ENCODE results near the gene PLEKHA7.

Gene PLEKHA7

DNA sequence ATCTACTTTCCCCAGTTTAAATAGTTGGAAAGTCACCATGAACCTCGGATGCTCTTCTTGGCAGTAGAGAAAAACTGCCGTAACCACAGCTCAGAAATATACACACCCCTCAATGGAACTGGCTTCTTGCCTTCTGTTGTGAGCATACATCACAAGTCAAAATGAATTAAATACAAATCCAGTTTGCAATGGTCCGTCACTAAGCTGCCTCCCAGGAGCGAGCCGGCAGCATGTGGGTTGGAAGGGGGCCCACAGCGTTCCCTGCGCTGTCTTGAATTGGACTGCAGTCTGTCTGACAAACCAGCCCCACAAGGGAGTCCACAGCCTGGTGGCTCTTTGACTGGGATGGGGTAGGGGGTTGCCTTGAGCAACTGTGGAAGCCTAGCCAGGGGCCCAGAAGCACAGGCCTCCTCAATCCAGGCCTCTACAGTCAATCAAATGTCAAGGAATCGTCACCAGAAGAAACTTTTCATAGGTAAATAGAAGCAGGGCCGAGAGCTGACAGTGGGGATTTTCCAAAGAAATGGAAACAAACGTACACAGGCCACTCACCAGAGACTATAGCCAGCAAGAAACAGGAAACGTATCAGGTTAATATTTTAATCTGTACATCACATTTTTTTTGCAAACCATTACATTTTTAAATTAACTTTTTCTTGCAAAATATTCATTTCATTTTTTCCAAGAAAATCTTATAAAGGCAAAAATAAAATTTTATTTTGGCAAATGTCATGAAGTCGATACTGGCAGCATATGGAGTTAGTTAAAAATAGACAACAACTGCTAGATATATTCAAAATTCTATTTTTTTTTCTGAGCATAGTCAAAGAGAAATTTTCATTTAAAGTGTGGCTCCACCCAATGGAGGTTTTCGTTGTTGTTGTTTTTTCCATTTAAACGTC, 237.3 kb downstream of the PLEKHA7 start:
- DNase-seq (ENCODE audit: low read depth in 2 of 2, low spot score in 1 of 2) = no peak

DNA sequence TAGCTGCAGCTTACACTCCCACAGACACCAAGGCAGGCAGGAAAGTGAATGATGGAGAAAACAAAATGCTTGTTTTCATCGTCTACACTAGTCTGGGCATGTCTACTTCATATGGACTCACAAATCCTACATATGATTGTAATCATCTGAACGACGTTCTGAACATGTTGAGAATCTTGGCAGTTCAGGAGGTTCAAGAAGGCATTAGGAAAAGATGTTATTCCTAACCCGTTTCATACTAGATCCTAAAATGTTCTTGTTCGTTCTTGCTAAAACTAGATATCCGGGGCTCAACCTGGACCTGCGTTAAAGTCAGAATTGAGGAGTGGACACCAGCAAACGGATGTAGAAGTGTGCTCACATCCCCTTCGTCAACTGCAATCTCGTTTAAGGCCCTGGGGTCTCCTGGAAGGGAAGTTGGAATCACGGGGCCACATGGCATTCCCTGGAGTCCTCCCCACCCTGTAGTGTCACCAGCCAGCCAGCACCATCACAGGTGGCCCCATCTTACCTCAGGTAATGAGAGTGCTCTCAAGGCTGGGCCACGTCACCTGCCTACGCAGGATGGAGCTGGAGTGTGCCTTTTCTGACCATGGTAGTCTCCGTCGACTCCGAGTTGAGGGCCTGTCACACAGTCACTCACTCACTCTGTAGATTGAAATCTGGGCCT, 238.5 kb downstream of the PLEKHA7 start:
- DNase-seq (ENCODE audit: low read depth in 2 of 2, low spot score in 1 of 2) = no peak

DNA sequence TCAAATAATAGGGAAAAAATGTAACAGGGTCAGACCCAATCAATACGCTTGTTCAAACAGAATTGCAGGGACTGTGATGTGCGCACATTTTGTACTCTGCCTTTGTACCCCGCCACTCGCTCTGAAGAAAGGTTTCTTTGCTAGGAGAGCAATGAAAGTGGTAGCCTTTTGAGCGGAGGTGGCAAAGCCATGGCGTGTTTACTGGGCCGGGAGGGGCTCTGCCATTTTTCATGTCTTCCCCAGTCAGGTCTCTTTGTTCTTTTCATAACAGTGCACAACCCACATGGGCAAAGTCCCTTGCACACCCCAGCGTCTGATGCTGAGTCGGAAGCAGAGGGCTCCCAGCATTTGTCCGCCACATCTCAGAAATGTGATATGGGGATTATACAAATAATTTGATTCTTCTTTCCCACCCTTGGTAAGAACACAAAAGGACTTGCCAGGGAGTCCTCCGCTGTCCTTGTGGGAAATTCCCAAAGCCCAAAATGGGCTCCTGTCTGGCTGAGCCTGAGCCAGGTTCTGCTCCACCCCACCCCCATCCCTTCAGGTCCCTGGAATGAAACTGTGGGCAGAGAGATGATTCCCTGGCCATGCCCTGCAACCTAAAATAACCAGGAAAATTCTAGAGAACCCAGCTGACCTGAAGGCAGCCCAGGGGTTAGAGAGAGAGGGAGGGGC, 239.1 kb downstream of the PLEKHA7 start:
- DNase-seq (ENCODE audit: low read depth in 2 of 2, low spot score in 1 of 2) = no peak

DNA sequence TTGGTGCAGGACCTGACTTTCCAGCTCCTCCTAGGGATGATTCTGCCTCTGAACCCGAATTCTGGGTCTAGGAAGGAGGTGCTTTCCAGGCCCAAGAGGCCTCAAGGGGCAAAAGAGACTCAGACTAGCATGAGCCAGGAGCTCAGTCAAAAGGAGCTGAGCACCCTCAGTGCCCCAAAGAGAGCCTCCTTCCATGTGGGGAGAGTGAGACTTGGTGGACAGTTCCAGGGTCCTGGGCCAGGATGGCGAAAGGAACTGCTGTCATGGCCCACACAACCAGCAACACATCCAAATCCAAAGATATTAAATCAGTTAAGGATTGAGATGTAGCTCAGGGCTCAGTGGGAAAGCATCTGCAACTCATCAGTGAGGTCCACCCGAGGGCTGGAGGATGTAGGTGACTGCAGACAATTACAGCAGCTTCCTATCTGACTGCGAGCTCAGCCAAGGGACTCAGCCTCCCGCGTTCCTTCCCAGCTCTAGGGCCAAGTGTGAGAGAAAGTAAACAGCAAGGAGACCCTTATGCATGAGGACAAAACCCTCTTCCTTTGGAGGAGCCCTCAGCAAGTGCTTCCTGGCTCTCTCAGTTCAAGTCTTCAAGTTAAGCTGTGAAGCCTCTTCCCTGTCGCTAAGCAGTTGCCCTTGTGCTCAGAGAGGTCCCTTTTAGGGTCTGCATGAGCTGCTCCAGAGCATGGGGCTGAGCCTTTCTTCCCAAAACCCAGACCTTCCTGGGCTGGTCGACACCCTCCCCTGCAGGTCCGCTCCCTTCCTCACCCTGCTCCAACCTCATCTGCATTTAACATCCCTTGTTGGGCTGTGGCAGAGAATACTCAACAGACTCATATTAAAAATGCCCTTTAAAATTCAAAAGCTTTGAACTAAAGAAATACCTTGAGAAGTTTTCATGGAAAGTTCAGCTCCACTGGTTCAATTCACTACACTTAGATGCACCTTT, 240.0 kb downstream of the PLEKHA7 start:
- DNase-seq (ENCODE audit: low read depth in 2 of 2, low spot score in 1 of 2) = no peak

DNA sequence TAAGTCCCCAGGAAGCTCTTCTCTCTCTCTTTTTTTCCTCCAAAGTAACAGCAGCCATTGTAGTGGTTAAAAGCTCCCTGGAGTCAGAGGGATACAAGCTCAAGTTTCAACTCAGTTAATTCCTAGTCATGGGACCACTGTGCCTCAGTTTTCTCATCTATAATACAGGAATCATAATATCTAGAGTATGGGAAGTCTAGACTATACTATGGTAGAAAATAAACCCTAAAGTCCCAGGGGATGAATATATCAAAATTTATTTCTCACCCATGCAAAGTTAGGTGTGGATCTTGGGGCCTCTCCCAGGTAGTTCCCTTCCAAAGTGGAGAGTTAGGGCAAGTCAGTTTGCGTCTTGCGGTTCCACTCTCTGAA, 242.1 kb downstream of the PLEKHA7 start:
- DNase-seq (ENCODE audit: low read depth in 2 of 2, low spot score in 1 of 2) = no peak

DNA sequence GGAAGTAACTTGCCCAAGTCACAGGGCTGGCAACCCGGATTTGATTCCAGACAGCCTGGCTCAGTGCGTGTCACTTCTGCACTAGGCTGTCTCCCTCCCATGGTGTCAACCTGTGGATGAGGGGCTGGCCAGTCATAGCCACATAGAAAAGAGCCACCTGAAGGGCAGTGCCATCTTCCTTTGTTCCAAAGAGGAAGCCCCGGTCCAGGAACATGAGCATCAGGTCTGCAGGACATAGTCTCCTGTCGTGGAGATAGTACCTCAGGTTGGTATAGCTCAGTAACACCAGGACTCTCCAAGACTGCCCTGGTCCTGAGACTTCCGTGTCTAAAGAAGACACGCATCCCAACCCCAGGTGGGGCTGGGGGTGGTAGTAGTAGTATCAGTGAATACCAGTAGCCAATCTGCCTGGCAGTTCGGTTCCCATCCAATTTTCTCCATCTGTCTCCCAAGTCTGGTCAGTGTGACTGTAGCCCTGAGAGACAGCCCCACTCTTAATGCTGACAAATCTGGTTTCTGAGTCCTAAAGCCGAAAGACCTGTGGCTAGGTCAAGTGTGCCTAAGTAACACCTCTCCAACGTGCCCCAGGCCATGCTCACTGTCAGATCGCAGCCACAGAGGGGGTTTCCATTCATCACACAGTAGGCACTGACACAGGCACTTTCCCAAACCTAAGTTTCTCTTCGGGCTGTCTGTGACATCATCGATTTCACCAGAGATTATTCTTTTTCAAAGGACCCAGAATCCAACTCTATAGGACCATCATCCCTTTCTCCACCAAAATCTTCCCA, 242.7 kb downstream of the PLEKHA7 start:
- no peak for DNase-seq (ENCODE audit: low read depth in 2 of 2, low spot score in 1 of 2)

DNA sequence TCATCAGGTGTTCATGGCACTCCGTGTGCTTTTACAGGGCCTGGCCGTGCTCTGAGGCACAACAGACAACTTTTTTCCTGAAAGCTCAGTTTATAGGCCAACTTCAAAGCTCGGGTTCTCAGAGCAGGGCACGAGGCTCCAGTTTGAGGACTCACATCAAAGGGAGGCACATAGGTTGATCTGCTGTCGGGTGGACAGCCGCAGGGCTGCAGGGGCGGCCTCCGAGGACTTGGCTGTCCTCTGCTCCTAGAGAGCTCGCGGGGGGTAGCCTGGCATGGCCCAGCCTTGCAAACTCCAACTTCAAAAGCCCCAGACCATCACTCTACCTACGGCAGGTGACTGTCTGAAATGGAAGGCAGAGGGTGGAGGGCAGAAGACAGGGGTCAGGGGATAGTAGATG, 244.2 kb downstream of the PLEKHA7 start:
- no peak for DNase-seq (ENCODE audit: low read depth in 2 of 2, low spot score in 1 of 2)

DNA sequence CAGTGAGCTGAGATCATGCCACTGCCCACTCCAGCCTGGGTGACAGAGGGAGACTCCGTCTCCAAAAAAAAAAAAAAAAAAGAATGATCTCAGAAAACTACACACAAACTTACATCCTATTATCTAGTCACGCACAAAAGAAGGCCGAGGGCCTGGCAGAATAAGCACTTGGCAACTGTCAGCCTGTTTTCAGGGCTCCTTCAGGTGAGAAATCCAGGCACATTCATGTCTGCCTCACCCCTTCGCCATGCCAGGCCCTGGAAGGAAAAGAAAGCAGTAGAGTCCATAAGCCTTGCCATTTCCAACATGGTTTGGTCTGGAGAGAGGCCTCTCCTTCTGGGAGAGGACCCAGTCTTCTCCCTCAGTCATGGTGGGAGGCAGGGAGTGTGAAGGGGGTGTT, 244.8 kb downstream of the PLEKHA7 start:
- DNase-seq (ENCODE audit: low read depth in 2 of 2, low spot score in 1 of 2) = no peak

DNA sequence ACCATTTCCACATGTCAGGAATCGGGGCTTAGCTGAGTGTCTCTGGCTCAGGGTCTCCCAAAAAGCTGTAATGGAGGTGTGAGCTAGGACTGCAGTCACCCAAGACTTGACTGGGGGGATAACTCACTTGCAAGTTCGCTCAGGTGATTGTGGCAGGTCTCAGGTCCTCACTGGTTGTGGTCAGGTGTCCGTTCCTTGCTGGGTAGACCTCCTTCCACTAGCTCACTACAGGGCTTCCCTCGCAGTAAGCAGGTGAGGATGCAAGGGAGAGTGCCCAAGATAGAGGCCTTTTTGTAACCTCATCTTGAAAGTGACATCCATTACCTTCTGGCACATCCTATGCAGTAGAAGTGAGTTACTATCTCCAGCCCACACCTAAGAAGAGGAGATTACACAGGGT, 246.3 kb downstream of the PLEKHA7 start:
- DNase-seq (ENCODE audit: low read depth in 2 of 2, low spot score in 1 of 2) = no peak

DNA sequence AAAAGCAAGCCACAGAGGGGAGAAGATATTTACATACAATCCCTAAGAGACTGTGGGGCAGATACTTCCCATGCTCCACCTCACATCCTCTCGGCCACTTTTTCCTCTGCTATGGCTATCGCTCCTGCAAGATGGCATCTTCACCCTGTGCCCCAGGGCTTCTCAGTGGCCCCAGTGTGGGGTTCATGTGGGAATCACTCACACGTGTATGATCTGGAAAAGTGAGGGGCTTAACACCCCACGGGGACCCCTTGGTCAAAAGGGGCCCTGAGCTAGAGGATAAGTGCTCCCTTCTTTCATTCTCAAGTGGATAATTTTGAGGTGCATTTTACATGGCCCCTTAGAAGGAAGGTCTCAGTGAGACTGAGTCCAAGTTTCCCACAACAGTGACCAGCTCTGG, 247.1 kb downstream of the PLEKHA7 start:
- DNase-seq (ENCODE audit: low read depth in 2 of 2, low spot score in 1 of 2) = no peak

DNA sequence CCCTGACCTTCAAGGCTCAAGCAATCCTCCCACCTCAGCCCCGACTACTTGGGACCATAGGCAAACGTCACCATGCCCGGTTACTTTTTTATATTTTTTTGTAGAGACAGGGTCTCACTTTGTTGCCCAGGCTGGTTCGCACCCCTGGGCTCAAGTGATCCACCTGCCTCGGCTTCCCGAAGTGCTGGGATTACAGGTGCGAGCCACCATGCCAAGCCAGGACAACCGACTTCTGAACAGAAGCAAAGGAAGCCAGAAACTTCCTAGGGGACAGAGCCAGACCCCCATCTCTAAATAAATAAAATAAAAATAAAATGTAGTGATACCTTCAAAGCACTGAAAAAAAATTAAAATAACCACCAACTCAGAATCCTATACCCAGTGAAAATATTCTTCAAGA, 249.3 kb downstream of the PLEKHA7 start:
- DNase-seq (ENCODE audit: low read depth in 2 of 2, low spot score in 1 of 2) = no peak

DNA sequence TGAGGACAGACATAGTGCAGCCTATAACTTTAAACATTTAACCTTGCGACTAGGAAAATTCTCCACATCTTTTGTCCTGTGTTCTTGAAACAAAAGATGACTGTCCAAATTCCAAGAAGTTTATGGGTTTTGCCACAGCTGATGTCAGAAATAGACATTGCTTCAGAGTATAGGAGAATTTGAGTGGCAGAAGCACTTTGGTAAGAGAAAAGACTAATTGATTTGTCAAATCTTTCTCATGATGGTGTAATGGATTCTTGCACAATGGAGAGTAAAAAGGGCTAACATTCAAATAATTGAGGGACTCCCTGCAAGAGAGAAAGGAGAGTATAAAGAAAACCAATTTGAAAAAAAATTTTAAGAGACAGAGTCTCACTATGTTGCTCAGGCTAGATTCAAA, 250.5 kb downstream of the PLEKHA7 start:
- no peak for DNase-seq (ENCODE audit: low read depth in 2 of 2, low spot score in 1 of 2)

DNA sequence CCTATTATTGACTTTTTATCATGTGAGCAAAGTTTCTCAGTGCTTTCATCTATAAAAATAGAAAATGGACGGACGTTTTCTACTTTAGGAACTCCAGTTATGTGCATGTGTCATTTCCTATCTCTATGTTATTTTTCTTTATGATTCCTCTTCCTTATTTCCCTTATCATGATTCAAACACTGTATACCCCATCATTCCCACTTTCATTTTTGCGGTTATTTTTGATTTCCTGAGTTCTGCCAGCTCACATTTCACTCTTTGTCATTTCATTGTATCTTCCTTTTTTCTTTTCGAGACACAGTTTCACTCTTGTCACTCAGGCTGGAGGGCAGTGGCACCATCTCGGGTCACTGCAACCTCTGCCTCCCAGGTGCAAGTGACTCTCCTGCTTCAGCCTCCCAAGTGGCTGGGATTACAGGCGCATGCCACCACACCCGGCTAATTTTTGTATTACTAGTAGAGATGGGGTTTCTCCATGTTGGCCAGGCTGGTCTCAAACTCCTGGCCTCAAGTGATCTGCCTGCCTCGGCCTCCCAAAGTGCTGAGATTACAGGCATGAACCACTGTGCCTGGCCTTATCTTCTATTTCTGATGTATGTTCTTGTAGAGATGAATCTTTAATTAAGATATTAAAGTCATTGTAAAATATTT, 254.2 kb downstream of the PLEKHA7 start:
- no peak for DNase-seq (ENCODE audit: low read depth in 2 of 2, low spot score in 1 of 2)

DNA sequence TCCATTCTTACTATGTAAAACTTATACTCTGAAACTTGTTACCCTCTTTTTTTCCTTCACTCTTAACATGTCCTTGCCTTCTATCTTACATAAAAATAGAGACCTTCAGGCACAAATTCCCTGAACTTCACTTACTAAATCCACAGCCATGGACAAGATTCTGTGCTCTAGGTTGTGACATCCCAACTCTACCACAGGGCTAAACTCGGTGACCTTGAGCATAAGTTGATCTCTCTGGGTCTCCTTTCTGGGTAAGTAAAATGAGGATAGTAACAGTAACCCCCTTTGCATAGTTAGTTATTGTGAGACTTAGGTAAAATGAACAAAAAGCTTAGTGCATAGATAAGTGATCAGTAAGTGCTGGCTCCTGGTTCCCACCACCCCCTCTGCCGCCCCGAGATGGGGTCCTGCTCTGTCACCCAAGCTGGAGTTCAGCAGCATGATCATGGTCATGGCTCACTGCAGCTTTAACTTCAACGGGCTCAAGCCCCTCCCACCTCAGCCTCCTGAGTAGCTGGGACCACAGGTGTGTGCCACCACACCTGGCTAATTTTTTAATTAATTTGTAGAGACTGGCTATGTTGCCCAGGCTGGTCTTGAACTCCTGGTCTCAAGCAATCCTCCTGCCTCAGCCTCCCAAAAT, 255.7 kb downstream of the PLEKHA7 start:
- no peak for DNase-seq (ENCODE audit: low read depth in 2 of 2, low spot score in 1 of 2)

DNA sequence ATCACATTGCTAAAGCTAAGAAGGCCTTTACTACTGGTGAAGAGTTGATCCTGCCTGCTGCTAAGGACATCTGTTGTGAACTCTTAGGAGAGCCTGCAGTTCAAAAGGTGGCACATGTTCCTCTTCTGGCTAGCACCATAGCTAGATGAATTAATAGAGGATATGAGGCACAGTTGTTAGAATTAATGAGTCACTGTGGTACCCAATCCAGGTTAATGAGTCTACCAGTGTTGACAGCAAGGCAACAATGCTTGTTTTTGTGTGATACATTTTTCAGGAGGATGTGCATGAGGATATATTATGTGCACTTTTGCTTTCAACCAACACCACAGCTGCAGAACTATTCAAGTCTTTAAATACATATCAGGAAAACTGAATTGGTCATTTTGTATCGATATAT, 263.8 kb downstream of the PLEKHA7 start:
- DNase-seq (ENCODE audit: low read depth in 2 of 2, low spot score in 1 of 2) = no peak

DNA sequence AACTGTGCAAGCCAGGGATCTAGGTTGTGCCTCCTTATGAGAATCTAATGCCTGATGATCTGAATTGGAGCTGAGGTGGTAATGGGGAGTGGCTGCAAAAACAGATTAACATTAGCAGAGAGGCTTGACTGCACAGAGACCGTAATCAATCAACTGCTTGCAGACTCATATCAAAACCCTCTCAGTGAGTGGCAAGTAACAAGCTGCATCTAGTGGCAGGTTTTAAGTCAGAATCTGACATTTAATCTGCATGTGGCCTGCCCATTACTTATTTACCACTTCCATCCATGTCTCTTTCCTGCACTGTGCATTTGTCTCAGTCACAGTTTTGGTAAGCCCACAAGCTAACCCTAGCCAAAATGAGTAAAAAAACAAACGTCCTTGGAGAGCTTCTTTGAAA, 264.5 kb downstream of the PLEKHA7 start:
- no peak for DNase-seq (ENCODE audit: low read depth in 2 of 2, low spot score in 1 of 2)

DNA sequence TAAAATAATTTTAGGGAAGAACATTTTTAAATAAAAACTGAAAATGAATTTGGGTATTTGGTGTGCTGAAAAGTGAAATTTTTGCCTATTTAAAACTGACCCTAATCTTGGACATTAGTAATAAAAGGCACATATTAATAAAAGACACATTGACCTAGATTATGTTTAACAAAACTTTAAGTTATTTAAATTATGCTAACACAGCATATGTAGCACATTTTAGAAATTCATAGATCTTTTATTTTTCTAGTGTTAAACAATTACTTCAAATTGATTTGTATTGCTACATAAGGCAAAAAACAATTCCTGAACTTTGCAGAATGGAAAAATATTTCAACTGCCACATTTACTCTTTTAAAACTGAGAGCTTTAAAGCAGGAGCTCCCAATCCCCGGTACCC, 265.1 kb downstream of the PLEKHA7 start:
- DNase-seq (ENCODE audit: low read depth in 2 of 2, low spot score in 1 of 2) = no peak

DNA sequence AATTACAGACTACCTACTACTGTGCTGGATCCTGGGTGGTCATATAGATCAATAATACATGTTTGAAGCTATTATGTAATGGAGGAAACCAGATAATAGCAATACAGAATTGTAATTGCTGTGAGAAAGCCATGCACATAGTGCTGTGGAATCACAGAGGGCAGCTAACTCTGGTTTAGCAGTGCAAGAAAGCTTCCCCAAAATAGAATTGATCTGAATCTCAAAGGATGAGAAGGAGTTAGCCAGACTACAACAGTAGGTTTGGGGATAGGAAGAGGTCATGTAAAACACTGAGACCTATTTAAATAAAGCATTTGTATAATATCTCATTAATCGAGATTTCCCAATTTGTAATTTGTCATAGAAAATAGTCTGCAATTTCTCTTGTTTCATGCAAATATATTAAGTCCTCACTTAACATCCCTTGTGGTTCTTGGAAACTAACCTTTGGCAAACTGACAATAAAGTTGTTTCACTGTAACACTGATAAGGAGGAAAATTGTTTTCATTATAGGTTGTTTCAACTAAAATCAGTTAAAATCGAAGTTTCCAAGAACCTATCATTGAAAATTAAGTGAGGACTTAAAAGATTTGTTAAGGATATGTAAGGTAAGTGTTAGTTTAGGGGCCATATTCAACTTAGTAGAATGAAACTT, 268.1 kb downstream of the PLEKHA7 start:
- no peak for DNase-seq (ENCODE audit: low read depth in 2 of 2, low spot score in 1 of 2)
